KMS-11 (cell line): Measurements from ENCODE around the gene ARHGEF28.

Experiments
- H2AFZ ChIP-seq: fragments of 200-600 bp; sonication (generic); 2 replicates; pipeline ENCODE4 v1.6.1; 2016; ENCODE audit warnings: antibody characterized with exemption, mixed run types, low read depth
- H3K27ac ChIP-seq: fragments of 200-600 bp; sonication (generic); 2 replicates; pipeline ENCODE4 v1.6.1; 2016; ENCODE audit warnings: mild to moderate bottlenecking, mixed run types
- H3K27me3 ChIP-seq: fragments of 200-600 bp; sonication (generic); 2 replicates; pipeline ENCODE4 v1.6.1; 2017; ENCODE audit warnings: mild to moderate bottlenecking, low read depth, mixed run types, moderate library complexity; ENCODE audit not compliant: insufficient read depth
- H3K36me3 ChIP-seq: fragments of 200-600 bp; sonication (generic); 2 replicates; pipeline ENCODE4 v1.6.1; 2017; ENCODE audit warnings: mild to moderate bottlenecking, mixed run types; ENCODE audit not compliant: insufficient read depth
- H3K4me1 ChIP-seq: fragments of 200-600 bp; sonication (generic); 2 replicates; pipeline ENCODE4 v1.6.1; 2016; ENCODE audit warnings: mild to moderate bottlenecking, low read depth, mixed run types; ENCODE audit not compliant: poor library complexity, severe bottlenecking
- H3K4me2 ChIP-seq: fragments of 200-600 bp; sonication (generic); 2 replicates; pipeline ENCODE4 v1.7.0; 2016; ENCODE audit warnings: mild to moderate bottlenecking, mixed run types
- H3K4me3 ChIP-seq: fragments of 200-600 bp; sonication (generic); IDR thresholded peaks from 2 replicates; pipeline ENCODE4 v1.6.1; 2017; ENCODE audit warnings: low read depth, low read length, mixed read lengths; ENCODE audit not compliant: insufficient read depth
- H3K79me2 ChIP-seq: fragments of 200-600 bp; sonication (generic); 2 replicates; pipeline ENCODE4 v1.6.1; 2016; ENCODE audit warnings: low read depth, mixed run types; ENCODE audit not compliant: insufficient read depth
- H3K9ac ChIP-seq: fragments of 200-600 bp; sonication (generic); 2 replicates; pipeline ENCODE4 v1.6.1; 2016; ENCODE audit warnings: mild to moderate bottlenecking, mixed run types
- H4K20me1 ChIP-seq: fragments of 200-600 bp; sonication (generic); 2 replicates; pipeline ENCODE4 v1.6.1; 2016; ENCODE audit warnings: mild to moderate bottlenecking, mixed run types; ENCODE audit not compliant: insufficient read depth
- CTCF ChIP-seq: fragments of 200-600 bp; sonication (generic); conservative IDR thresholded peaks from 2 replicates; pipeline ENCODE4 v1.6.1; 2017; ENCODE audit warnings: low read depth, mild to moderate bottlenecking, antibody characterized with exemption, low read length, moderate library complexity, mixed read lengths

ARHGEF28 gene

DNA sequence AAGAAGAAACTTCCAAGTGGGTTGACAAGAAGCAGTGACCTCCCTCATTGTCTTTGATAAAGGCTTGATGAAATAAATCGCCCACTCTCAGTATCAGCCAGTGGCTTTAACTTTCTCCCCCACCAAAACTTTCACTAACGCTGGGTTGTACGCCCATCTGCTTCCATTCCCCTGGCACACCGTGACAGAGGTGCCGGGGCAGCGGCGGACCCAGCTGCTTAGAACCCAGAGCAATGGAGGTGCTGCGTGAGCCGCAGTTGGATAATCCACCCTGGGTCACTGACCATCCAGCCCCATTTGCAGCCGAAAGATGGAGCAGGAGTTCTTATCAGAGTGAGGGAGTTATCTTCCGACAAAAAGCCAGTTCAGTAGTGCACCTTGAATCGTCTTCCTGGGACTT, 270.7 kb downstream of the ARHGEF28 start:
- Histone ChIP-seq H3K4me1 (peaks cover 50% of the 10 kb centered on the region), H4K20me1 (no peaks in the 10 kb centered on the region), H2AFZ (no peak overlapping the region), H3K4me3 (no peak overlapping the region), H3K9ac (no peak overlapping the region), H3K4me2 (no peak overlapping the region), H3K27me3 (no peaks in the 10 kb centered on the region), H3K36me3 (no peaks in the 10 kb centered on the region), H3K27ac (no peak overlapping the region), H3K79me2 (no peaks in the 10 kb centered on the region)
- no peak for TF ChIP-seq CTCF

DNA sequence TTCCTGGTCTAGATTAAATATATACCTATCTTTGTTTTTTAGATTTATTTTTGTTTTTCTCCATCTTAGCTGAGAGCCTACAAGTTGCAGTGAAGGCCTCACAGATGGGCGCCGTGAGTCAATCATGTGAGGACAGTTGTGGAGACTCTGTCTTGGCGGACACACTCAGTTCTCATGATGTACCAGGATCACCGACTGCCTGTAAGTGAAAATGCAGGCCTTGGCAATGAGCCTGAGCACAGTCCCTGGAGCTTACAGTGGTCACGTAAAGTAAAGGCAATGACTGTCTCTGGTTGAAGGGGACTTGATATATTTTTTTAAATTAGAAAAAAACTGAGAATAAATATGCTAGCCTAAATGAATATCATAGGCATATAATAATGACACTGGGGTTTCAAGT, 271.9 kb downstream of the ARHGEF28 start:
- H3K79me2 ChIP-seq, result no peaks in the 10 kb centered on the region
- H3K9ac ChIP-seq, result no peak overlapping the region
- peaks cover 62% of the 10 kb centered on the region for H3K4me1 ChIP-seq
- no peaks in the 10 kb centered on the region for H3K36me3 ChIP-seq
- H3K4me2 ChIP-seq, result peak overlapping the region; percentile 66; the same call in 1 of the 2 replicates
- no peak overlapping the region for H3K4me3 ChIP-seq
- H3K27me3 ChIP-seq, result no peaks in the 10 kb centered on the region
- no peak overlapping the region for H2AFZ ChIP-seq
- no peak overlapping the region for H3K27ac ChIP-seq
- H4K20me1 ChIP-seq, result no peaks in the 10 kb centered on the region
- no peak for TF ChIP-seq CTCF

DNA sequence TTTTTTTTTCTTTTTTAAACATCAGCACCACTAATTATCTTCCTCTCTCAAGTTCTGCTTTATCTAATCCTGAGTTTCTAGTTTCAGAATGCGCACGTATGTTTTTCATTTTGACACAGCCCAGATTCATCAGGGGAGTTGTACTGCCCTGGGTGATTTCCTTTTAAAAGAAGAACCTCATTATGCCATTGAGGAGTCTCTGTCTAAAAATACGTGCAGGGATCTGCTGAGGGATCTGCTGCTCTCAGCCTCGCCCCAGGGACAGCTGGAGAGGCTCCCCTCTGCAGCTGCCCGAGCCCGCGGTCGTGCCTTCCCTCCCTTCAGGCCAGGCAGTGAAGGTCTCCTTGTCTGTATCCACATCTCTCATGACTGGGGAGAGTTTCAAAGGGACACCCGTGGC, 273.1 kb downstream of the ARHGEF28 start:
- no peak for TF ChIP-seq CTCF
- H3K4me1 ChIP-seq, result peaks cover 64% of the 10 kb centered on the region
- no peaks in the 10 kb centered on the region for H4K20me1 ChIP-seq
- H3K27ac ChIP-seq, result peak overlapping the region; percentile 65
- H3K4me3 ChIP-seq, result no peak overlapping the region
- H3K79me2 ChIP-seq, result no peaks in the 10 kb centered on the region
- peak overlapping the region; percentile 26; the same call in 1 of the 2 replicates for H3K9ac ChIP-seq
- peak overlapping the region; percentile 79 for H2AFZ ChIP-seq
- H3K27me3 ChIP-seq, result no peaks in the 10 kb centered on the region
- H3K36me3 ChIP-seq, result no peaks in the 10 kb centered on the region
- peak overlapping the region; percentile 66 for H3K4me2 ChIP-seq

DNA sequence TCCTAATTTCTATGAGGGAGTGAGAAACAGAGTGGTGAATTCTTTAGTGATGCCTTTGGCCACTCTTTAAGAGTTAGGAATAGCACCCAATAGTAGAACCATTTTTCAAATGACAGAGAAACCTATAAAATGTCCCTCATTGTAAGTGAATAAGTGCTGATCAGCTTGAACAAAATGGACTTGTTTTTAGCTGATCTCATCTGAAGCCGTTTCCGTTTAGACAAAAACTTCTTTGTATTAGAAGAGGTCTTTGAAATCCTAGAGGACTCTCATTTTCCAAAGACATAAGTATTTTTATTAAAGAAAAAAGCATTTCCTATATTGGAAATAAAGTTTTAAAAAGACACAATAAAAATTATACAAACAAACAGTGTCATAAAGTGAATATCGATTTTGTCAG, 273.9 kb downstream of the ARHGEF28 start:
- Histone ChIP-seq H4K20me1 (no peaks in the 10 kb centered on the region), H3K4me3 (no peak overlapping the region), H3K4me1 (peaks cover 64% of the 10 kb centered on the region), H3K9ac (no peak overlapping the region), H3K36me3 (no peaks in the 10 kb centered on the region), H2AFZ (peak overlapping the region; percentile 79; the same call in 1 of the 2 replicates), H3K4me2 (peak overlapping the region; percentile 66), H3K27ac (peak overlapping the region; percentile 65; the same call in 1 of the 2 replicates), H3K79me2 (no peaks in the 10 kb centered on the region), H3K27me3 (no peaks in the 10 kb centered on the region)
- TF ChIP-seq CTCF, result no peak
